Measurements from ENCODE around the gene BCL2L11. TPM values are rescaled to one million over a fixed set of nuclear protein-coding genes. Genes with fewer than 3 reads are reported as not detected.

Gene BCL2L11
- total RNA-seq, 1 donor from 2014 or later, result 3.7 TPM

GRCh38 chr2:111102216-111102615 lies 18.5 kb upstream of the BCL2L11 start:
- Histone ChIP-seq H3K4me3 (ENCODE audit: low read depth, low read length) (no peak overlapping the region), H3K27me3 (ENCODE audit: control insufficient read depth, insufficient read depth, low read length) (peaks cover 4% of the 10 kb centered on the region), H3K36me3 (ENCODE audit: control insufficient read depth, insufficient read depth, low read length) (no peaks in the 10 kb centered on the region)
- DNase-seq (ENCODE audit: low read depth) (no peak), FAIRE-seq (no peak)
- TF ChIP-seq, protein P1, sequence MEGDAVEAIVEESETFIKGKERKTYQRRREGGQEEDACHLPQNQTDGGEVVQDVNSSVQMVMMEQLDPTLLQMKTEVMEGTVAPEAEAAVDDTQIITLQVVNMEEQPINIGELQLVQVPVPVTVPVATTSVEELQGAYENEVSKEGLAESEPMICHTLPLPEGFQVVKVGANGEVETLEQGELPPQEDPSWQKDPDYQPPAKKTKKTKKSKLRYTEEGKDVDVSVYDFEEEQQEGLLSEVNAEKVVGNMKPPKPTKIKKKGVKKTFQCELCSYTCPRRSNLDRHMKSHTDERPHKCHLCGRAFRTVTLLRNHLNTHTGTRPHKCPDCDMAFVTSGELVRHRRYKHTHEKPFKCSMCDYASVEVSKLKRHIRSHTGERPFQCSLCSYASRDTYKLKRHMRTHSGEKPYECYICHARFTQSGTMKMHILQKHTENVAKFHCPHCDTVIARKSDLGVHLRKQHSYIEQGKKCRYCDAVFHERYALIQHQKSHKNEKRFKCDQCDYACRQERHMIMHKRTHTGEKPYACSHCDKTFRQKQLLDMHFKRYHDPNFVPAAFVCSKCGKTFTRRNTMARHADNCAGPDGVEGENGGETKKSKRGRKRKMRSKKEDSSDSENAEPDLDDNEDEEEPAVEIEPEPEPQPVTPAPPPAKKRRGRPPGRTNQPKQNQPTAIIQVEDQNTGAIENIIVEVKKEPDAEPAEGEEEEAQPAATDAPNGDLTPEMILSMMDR (IDR thresholded peaks at IDR 0.05; ENCODE audit: insufficient read depth, low read length, severe bottlenecking), result no peak

DNA sequence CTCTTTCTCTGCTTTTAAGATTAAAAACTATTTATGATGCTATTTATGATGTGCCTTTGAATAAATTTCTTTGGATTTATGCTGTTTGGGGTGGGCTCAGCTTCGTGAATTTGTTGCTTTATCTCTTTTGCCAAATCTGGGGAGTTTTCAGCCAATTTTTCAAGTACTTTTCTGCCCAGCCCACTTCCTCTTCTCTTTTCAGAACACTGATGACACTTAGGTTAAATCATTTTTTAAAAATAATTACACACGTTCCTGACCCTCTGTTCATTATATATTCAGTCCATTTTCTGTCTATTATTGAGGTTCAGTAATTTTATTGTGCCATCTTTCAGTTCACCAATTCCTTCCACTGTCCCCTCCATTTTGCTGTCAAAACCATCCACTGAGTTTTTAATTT lies 14.8 kb upstream of the BCL2L11 start:
- FAIRE-seq (no peak), DNase-seq (ENCODE audit: low read depth) (no peak)
- TF ChIP-seq, protein P1 (IDR thresholded peaks at IDR 0.05; ENCODE audit: insufficient read depth, low read length, severe bottlenecking), result no peak
- Histone ChIP-seq H3K36me3 (ENCODE audit: control insufficient read depth, insufficient read depth, low read length) (no peaks in the 10 kb centered on the region), H3K4me3 (ENCODE audit: low read depth, low read length) (no peak overlapping the region), H3K27me3 (ENCODE audit: control insufficient read depth, insufficient read depth, low read length) (peaks cover 4% of the 10 kb centered on the region)

DNA sequence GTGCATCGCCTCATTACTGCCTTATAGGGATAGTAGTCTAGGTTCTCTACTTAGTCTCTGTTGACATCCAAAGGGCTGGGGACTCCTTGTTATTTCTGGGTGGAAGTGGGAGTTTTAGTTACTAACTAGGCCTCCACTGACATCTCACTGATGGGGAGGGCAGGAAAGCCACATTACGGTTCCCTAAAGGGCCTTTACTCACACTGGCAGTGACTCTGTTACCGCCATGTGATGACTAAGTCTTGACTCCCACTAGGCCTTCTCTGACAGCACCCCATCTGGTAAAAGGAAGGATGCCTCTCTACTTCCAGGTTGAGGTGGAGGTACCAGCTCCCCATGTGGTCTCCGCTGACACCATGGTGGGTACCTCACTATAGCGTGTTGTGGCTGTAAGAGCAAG lies 14.0 kb upstream of the BCL2L11 start:
- TF ChIP-seq, protein P1 (IDR thresholded peaks at IDR 0.05; ENCODE audit: insufficient read depth, low read length, severe bottlenecking), result no peak
- DNase-seq (ENCODE audit: low read depth) (no peak), FAIRE-seq (no peak)
- no peak overlapping the region for H3K4me3 ChIP-seq (ENCODE audit: low read depth, low read length)
- peaks cover 3% of the 10 kb centered on the region for H3K27me3 ChIP-seq (ENCODE audit: control insufficient read depth, insufficient read depth, low read length)
- no peaks in the 10 kb centered on the region for H3K36me3 ChIP-seq (ENCODE audit: control insufficient read depth, insufficient read depth, low read length)

DNA sequence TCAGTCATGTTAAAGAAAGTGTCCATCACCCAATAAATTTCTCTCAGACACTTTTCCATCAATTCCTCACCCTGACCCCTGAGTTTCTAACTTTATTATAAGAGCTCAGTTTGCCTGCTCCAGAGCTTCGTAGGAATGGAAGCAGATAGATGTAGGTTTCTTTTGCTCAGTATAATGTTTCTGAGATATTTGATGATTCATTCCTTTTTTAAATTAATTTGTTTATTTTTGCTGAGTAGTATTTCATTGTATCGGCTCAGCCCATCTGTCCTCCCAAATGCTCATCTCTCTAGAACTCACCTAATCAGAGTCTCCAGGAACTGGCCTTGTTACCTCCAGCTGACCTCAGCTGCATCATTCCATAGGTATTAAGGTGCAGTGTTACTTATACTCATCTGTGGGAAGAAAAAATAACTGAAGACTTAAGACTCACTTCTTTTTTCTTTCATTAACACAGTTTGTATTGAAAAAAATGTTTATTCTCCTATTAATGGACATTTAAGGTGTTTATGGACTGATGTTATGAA lies 11.9 kb upstream of the BCL2L11 start:
- DNase-seq (ENCODE audit: low read depth) (peak; percentile 68), FAIRE-seq (no peak)
- Histone ChIP-seq H3K36me3 (ENCODE audit: control insufficient read depth, insufficient read depth, low read length) (no peaks in the 10 kb centered on the region), H3K4me3 (ENCODE audit: low read depth, low read length) (no peak overlapping the region), H3K27me3 (ENCODE audit: control insufficient read depth, insufficient read depth, low read length) (no peaks in the 10 kb centered on the region)
- TF ChIP-seq, protein P1 (IDR thresholded peaks at IDR 0.05; ENCODE audit: insufficient read depth, low read length, severe bottlenecking), result no peak

- Histone ChIP-seq H3K4me3 (ENCODE audit: low read depth, low read length) (no peak overlapping the region), H3K27me3 (ENCODE audit: control insufficient read depth, insufficient read depth, low read length) (no peaks in the 10 kb centered on the region), H3K36me3 (ENCODE audit: control insufficient read depth, insufficient read depth, low read length) (no peaks in the 10 kb centered on the region)
- no peak for FAIRE-seq
- DNase-seq (ENCODE audit: low read depth), result peak; percentile 65
- TF ChIP-seq, protein P1 (IDR thresholded peaks at IDR 0.05; ENCODE audit: insufficient read depth, low read length, severe bottlenecking), result no peak
Measured at GRCh38 chr2:111111101-111111755, 9.5 kb upstream of the BCL2L11 start.

- Histone ChIP-seq H3K4me3 (ENCODE audit: low read depth, low read length) (no peak overlapping the region), H3K36me3 (ENCODE audit: control insufficient read depth, insufficient read depth, low read length) (no peaks in the 10 kb centered on the region), H3K27me3 (ENCODE audit: control insufficient read depth, insufficient read depth, low read length) (no peaks in the 10 kb centered on the region)
- FAIRE-seq, result no peak
- TF ChIP-seq, protein P1 (IDR thresholded peaks at IDR 0.05; ENCODE audit: insufficient read depth, low read length, severe bottlenecking), result no peak
- DNase-seq (ENCODE audit: low read depth), result no peak
Measured at GRCh38 chr2:111113838-111114237, 6.9 kb upstream of the BCL2L11 start.

Measured in bronchial epithelial cell (primary cell).